ENCODE data around the gene TMEM121. TPM values are rescaled to one million over a fixed set of nuclear protein-coding genes. Genes with fewer than 3 reads are reported as not detected.

Gene TMEM121
- polyA plus RNA-seq, 3 donors = 1.8 to 3.3 (median 2.5) TPM

DNA sequence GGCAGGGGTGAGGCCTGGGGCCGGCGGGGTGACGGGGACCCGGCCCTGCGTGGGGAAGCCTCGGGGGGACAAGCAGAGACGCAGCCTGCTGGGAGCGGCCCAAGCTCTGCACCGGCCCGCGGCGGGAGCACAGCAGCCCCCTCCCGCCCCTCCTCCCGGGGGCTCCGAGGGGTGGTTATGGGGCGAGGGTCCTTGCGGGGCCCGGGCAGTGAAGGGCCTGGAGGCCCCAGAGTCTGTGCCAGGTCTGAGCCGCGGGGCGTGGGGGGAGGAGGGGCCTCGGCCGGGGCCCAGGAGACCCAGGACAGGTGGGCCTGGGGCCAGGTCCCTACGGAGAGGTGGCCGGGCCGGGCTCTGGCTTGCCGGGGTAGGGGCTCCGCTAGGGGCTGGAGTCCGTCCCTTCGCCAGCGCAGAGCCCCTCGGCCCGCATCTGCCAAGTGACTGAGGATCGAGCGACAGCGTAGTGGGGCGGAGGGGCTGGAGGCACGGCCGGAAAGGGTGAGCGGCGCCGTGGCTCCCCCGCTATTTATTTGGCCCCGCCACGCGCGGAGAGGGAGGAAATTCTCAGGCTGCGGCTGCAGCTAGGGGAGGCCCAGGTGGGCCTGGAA is 495 bp downstream of the TMEM121 start:
- no peak for DNase-seq (ENCODE audit: low read depth in 3 of 3, low spot score in 2 of 3)

DNA sequence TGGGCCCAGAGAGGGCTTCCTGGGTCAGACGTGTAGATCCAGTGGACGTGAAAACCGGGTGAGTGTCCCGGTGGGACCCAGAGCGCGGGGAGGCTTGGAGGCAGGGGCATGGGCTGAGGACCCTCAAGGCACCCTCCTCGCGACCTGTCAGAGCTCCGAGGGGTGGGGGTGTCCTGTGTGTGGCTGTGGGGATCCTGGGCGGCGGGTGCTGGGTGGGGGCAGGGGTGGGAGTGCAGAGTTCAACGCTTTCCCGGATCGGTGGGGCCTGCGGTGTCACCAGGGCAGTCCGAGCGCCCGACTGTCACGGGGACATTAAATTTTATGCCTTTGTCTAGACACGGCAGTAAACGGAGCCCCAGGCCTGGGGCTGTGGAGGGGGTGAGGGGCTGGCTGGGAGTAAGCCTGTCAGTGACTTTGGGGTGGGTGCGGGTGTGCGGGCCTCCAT is 1.0 kb downstream of the TMEM121 start:
- DNase-seq (ENCODE audit: low read depth in 3 of 3, low spot score in 2 of 3) = no peak

DNA sequence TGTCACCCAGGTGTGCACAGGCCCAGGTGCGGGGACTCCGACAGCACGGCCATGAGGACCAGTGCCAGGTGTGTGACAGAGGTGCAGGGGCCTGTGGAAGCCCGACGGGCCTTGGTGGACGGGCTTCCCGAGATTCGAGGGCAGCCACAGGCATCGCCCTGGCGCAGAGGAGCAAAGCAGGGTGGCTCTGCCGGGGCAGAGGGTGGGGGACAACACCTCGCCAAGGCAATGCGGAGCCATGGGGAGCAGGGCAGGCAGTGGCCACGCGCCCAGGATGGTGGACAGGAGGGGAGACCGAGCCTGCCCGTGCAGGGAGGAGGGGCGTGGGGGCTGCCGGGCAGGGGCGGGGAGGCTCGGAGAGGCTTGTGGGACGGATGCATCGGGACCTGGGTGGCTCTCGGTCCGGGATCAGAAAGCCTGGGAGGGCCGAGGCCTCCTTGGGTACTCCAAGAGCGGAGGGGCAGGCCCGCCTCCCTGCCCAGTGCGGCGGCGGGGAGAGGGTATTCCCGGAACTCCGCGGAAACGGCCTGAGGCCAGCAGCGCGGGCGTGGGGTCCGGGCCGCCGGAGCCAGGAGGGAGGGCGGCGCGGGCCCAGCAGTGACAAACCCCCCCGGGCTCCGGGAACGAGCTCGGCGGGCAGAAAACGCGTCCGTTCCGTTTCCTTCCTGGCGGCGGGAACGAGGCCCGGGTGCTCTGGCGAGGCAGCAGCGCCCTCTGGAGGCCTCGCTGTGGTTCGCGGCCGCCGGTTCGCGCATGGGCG is 1.6 kb downstream of the TMEM121 start:
- DNase-seq (ENCODE audit: low read depth in 3 of 3, low spot score in 2 of 3) = peak in 1 of 3 donors; percentile 69

GRCh38 chr14:105528586-105529318 is 2.4 kb downstream of the TMEM121 start:
- DNase-seq (ENCODE audit: low read depth in 3 of 3, low spot score in 2 of 3) = no peak

DNA sequence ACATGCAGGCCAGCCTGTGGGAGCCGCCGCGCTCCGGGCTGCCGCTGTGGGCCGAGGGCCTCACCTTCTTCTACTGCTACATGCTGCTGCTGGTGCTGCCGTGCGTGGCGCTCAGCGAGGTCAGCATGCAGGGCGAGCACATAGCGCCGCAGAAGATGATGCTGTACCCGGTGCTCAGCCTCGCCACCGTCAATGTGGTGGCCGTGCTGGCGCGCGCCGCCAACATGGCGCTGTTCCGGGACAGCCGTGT is 2.9 kb downstream of the TMEM121 start:
- no peak for DNase-seq (ENCODE audit: low read depth in 3 of 3, low spot score in 2 of 3)

- no peak for DNase-seq (ENCODE audit: low read depth in 3 of 3, low spot score in 2 of 3)
These were observed 3.3 kb downstream of the TMEM121 start for GRCh38 chr14:105529569-105530284.

DNA sequence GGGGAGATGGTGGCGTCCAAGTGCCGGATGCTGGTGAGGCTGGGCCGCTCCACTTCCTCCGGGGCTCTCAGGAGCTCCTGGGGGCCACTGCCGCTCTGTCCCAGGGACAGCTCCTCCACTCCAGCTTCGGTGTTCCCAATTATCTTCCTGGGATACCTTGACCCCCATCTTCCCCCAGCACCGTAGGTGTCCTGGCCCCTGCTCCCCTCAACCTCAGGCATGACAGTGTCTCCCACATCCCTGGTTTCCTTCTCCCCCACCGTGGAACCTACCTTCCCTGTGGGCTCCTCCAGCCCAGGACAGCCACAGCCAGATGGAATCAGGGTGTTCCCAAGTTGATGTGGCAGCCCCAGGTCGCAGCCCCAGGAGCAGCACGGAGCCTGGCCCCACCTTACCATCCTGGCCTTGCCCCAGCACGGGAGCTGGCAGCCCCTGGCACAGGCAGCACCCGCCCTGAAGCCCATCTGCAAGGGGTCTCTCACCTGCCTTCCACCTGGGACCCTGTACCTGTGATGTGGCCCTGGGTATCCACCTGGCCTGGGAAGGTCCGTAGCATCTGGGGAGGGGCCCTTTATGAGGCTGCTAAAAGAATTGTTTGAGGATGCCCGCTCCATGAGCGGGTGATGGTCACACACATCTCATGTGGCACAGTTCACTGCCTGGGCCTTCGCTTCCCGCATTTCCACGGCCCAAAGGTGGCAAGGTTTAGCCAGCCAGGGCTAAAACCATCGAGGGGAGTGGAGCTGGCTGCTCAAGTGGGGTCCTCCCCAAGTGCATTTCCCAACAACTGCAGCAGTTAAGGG is 4.1 kb downstream of the TMEM121 start:
- no peak for DNase-seq (ENCODE audit: low read depth in 3 of 3, low spot score in 2 of 3)

- DNase-seq (ENCODE audit: low read depth in 3 of 3, low spot score in 2 of 3) = no peak
These were observed 4.9 kb downstream of the TMEM121 start for GRCh38 chr14:105531088-105531893.

DNA sequence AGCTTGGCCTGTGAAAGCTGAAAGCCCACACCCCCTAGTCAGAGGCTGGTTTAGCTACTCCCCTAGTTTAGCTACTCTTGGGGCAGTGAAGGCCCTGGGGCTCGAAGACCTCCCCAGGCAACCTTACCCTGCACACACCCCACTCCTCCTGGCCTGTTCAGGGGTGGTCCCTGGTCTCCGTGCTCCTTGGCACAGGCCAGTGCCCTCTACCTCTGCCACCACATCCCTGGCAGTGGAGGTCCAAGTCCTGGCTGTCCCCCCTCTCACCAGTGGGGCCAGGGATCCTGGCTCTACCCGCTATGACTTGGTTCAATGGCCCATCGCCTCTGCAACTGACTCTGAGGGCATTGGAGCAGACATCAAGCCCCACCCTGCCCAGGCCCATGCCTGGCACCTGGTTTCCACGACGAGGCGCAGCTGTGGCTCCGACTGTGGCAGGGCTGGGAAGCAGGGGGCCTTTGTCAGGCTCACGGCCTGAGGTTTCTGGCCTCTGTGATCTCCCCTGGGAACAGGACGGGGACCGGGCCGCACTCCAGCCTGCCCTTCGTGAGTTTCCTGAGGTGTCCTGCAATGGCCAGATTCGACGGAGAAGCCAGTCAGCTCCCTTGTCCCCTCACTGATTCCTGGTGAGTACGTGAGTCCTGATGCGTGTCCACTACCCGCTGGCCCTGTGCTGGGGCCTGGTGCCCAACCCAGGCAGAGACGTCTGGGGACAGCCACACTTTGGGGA is 5.7 kb downstream of the TMEM121 start:
- no peak for DNase-seq (ENCODE audit: low read depth in 3 of 3, low spot score in 2 of 3)

DNA sequence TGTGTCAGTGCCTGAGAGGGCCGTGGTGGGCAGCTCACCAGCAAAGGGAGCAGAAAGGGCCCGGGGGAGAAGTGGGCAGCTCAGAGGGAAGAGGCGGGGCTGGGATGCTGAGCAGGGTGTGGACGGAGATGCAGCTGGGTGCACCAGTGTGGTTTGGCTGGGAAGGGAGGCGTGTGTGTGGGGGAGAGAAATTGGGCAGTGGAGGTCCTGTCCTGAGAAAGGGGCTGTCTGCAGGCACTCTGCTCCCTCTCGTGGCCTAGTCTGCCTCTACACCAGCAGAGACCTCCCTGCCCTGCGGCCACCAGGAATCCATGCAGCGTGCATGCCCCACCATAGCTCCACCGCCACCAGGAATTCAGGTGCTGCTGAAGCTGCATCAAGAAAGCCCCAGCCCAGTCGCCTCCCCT is 6.4 kb downstream of the TMEM121 start:
- no peak for DNase-seq (ENCODE audit: low read depth in 3 of 3, low spot score in 2 of 3)

GRCh38 chr14:105533391-105533790 is 7.0 kb downstream of the TMEM121 start:
- DNase-seq (ENCODE audit: low read depth in 3 of 3, low spot score in 2 of 3) = no peak

- DNase-seq (ENCODE audit: low read depth in 3 of 3, low spot score in 2 of 3) = no peak
These were observed 7.6 kb downstream of the TMEM121 start for GRCh38 chr14:105533811-105534498.

- DNase-seq (ENCODE audit: low read depth in 3 of 3, low spot score in 2 of 3) = no peak
These were observed 8.2 kb downstream of the TMEM121 start for GRCh38 chr14:105534586-105534985.

DNA sequence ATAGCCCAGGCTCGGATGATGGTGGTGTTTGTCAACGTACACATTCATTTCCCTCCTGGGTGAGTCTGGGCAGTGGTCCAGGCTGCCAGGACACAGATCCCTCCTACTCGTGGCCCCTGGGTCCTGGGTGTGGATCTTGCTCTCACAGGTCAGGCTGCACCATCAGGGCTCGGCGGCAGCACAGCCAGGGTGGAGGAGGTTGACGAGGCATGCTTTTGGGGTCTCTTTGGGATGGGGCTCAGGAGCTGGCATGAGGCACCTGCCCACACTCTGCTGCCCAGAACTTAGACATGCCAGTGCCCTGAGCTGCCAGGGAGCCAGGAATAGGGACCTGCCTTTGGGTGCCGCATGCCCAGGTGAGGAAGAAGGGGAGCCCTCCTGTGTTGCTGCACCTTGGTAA is 9.7 kb downstream of the TMEM121 start:
- DNase-seq (ENCODE audit: low read depth in 3 of 3, low spot score in 2 of 3) = no peak

DNA sequence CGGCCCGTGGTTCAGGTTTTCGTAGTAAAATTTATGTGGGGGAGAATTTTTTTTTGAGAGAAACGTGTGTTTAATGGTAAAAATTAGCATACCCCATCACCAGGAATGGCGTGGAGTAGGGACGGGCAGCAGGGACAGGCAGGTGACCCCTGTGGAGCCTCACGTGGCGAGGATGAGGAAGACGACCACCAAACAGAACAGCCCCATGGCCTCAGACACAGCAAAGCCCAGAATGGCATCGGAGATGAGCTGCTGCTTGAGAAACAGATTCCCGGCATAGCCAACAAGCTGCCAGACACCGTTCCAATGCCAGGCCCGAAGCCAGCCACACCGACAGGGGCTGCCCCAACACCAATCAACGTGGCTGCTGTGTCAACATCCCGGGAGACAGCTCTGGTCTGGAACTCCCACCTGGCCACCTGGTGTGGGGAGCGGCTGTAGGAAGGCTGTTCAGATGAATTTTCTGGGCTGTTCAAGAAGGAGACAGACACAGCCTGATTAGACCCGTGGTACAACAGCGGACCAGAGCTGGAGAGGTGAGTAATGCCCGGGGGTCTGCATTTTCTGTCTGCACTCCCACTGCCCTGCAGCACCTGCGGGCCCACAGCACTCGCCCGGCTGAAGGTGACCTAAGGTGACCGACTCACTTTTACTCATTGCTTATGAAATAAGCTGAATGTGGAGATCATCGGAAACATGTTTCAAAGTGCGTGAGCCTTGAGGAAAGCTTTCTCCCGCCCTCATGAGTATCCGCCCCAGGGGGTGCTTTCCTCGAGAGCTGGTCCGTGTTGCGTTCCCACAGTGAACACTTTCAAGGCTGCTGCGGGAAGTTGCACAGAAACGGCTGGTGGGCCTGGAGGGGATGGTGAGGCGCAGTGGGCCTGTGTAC is 10.6 kb downstream of the TMEM121 start:
- no peak for DNase-seq (ENCODE audit: low read depth in 3 of 3, low spot score in 2 of 3)

- no peak for DNase-seq (ENCODE audit: low read depth in 3 of 3, low spot score in 2 of 3)
These were observed 11.4 kb downstream of the TMEM121 start for GRCh38 chr14:105537580-105538474.

All from right renal cortex interstitium (tissue), 3 donors.